Body of pancreas (tissue), 4 donors: ENCODE data around the gene BCL7A.

ENCODE experiments used
- CTCF ChIP-seq, 7 experiments: fragments of 450-650 bp in 4 of 7; fragments of 200-600 bp in 3 of 7; sonication (generic) in 3 of 7; IDR thresholded peaks; one replicate each; pipeline ENCODE4 v1.5.1; 2016 to 2019; ENCODE audit warnings: antibody characterized with exemption in 7 of 7
- POLR2A ChIP-seq, 3 donors: fragments of 450-650 bp; IDR thresholded peaks; one replicate each; pipeline ENCODE4 v1.6.1; 2016; ENCODE audit warnings: antibody characterized with exemption in 3 of 3, mild to moderate bottlenecking in 2 of 3

GRCh38 chr12:122072031-122072970, 50.6 kb downstream of the BCL7A start:
- no peak for TF ChIP-seq CTCF (IDR thresholded peaks at IDR 0.05)
- TF ChIP-seq POLR2A (IDR thresholded peaks at IDR 0.05) = no peak
